Erythroblast (primary cell): Measurements from ENCODE around the gene FRMD4A.

Source experiments
- GATA1 ChIP-seq: IDR thresholded peaks from 2 replicates; pipeline ENCODE4 v1.6.1; 2011; ENCODE audit warnings: low read depth, mild to moderate bottlenecking, control low read depth, low read length, moderate library complexity
- POLR2A ChIP-seq: IDR thresholded peaks from 2 replicates; pipeline ENCODE4 v1.6.1; 2011; ENCODE audit warnings: mild to moderate bottlenecking, low read length

- TF ChIP-seq POLR2A (no peak), GATA1 (no peak)
These were observed 80.1 kb downstream of the FRMD4A start for GRCh38 chr10:14250496-14251076.
